Fibroblast of skin of left biceps (primary cell): ENCODE measurements around the gene LYPLA2.
"Not testable (repeated sequence)": the region's sequence is repeated elsewhere in the genome, so short reads cannot be mapped to it uniquely, and the experiment has no call there.

Experiments
- DNase-seq, 2 experiments: peaks; one replicate each; pipeline ENCODE4 v3.0.0-alpha.2; 2013; ENCODE audit warnings: low read depth in 2 of 2

The LYPLA2 gene

GRCh38 chr1:23801338-23801748 is 10.4 kb downstream of the LYPLA2 start:
- no peak for DNase-seq

DNA sequence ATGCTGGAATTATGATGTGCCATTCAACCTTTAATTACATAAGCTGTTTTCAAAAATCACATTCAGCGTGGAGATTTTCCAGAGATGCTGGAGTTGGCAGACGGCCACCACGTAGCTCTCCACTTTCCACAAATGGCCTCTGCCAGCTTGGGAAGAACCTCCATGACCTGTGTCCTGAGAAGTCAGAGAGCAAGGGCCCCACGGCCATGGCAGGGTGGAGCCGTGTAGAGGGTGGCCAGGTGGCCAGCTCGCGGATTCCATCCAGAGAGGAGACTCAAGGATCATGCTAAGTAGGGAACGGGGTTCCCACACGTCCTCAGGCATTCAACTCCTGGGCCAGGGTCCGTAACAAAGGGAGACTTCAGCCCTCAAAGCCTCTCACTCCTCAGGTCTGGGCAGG is 10.9 kb downstream of the LYPLA2 start:
- DNase-seq, result no peak

DNA sequence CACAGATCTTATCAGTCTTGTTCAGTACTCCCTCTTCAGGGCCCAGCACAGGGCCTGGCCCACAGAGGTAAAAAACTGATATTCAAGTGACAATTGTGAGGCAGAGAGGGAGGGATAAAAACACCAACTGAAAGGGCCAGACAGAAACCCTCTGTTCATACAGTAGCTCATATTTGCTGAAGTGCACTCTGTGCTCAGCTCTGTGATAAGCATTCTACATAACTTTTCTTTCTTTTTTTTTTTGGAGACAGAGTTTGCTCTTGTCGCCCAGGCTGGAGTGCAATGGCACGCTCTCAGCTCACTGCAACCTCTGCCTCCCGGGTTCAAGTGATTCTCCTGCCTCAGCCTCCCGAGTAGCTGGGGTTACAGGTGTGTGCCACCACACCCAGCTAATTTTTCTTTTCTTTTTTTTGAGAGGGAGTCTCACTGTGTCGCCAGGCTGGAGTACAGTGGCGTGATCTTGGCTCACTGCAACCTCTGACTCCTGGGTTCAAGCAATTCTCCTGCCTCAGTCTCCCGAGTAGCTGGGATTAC is 11.9 kb downstream of the LYPLA2 start:
- not testable (repeated sequence) for DNase-seq

GRCh38 chr1:23803674-23804073 is 12.7 kb downstream of the LYPLA2 start:
- DNase-seq, result no peak

DNA sequence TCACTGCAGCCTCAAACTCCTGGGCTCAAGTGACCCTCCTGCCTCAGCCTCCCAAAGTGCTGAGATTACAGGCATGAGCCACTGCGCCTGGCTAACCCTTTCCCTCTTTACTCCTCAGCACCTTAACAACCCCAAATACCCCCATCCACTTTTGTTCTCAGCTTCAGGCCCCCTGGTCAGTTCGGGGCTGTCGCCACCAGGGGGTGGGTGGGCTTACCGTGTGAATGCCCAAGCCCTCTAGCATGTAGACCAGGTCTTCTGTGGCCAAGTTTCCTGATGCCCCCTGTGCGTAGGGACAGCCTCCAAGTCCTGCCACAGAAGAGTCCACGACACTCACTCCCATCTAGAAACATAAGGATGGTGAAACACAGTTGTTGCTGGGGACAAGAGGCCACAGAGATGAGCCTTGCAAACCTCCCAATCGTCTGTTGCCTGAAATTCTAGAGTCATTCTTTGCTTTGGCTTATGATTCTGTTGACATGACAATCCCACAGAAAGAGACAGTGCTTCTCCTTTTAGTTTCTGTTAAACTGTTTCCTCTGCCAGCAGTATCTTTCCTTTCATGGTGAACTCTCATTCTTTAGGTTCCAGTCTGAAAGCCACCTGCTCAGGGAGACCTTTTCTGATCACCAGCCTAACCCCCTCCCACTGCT is 13.4 kb downstream of the LYPLA2 start:
- no peak for DNase-seq

DNA sequence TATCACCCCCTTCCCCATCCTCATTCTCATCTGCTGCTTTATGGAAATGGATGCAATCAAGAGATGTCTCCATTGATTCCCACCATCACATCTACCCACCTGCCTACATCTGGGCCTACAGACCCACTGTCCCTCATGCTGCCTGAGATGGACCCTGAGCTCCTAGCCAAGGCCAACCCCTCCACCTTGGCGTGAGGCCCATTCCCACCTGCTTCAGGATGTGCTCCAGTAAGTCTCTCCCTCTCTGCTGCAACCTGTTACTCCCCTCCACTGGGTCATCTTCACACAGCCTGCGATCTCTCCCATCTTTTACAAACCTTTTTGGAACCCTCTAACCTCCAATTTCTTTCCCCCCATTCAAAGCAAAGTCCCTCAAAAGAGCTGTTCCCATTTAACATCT is 14.1 kb downstream of the LYPLA2 start:
- no peak for DNase-seq

- no peak for DNase-seq
These were observed 15.3 kb downstream of the LYPLA2 start for GRCh38 chr1:23806280-23806679.

GRCh38 chr1:23807453-23807852 is 16.5 kb downstream of the LYPLA2 start:
- DNase-seq, result no peak

DNA sequence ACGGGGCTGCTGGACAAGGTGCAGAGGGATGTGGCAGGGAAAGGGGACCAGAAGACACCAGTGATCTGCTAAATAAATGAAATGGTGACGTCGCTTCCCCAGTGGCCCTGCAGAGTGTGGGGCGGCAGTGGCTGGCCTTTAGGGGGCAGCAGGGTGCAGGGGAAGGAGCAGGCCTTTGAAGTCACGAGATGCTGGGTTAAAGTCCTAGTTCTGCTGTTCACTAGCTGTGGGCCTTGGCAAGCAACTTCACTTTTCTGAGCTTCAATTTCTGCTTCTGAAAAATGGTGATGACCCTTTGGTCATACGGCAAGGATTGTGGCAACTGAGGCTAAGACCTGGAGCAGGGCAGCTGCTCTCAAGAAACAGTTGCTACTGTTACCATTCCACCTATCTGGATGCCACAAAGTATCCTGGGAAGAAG is 18.8 kb downstream of the LYPLA2 start:
- DNase-seq, result no peak

GRCh38 chr1:23810818-23811540 is 20.0 kb downstream of the LYPLA2 start:
- DNase-seq, result no peak

DNA sequence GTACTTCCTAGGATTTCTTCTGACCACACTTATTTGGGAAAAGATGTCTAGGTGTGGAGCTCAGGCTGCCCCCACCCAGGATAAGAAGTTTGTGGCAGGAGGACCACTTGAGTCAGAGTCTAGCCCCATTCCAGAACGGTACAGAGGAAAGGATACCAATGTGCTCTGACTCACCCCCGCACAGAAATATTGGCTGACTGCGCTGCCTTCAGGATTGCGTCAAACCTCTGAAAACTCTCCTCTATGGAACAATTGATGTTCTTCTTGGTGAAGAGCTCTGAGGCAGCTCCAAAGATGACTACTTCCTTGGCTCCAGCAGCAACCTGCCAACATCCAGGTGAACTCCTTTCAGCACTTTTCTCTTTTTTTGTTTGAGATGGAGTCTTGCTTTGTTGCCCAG is 23.1 kb downstream of the LYPLA2 start:
- DNase-seq, result no peak

DNA sequence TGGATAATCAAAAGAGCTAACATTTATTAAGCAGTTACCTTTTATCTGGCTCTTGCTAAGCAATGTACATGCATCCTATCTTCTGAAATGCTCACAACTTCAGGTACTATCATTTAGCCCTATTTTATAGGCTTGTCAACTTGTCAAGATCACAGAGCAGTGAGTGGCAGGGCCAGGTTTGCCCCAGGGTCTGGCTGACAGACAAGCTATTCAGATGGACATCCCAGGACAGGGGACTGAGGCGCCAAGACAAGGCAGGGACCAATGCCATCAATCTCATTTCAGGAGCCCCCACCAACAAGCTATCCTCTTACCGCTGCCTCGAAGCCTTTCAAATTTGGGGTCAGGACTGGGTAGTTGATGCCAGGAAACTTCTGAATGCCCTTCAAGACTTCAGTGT is 25.4 kb downstream of the LYPLA2 start:
- no peak for DNase-seq

- no peak for DNase-seq
These were observed 26.0 kb downstream of the LYPLA2 start for GRCh38 chr1:23816906-23817305.

GRCh38 chr1:23817633-23818032 is 26.7 kb downstream of the LYPLA2 start:
- no peak for DNase-seq

- no peak for DNase-seq
These were observed 32.8 kb downstream of the LYPLA2 start for GRCh38 chr1:23823767-23824166.

DNA sequence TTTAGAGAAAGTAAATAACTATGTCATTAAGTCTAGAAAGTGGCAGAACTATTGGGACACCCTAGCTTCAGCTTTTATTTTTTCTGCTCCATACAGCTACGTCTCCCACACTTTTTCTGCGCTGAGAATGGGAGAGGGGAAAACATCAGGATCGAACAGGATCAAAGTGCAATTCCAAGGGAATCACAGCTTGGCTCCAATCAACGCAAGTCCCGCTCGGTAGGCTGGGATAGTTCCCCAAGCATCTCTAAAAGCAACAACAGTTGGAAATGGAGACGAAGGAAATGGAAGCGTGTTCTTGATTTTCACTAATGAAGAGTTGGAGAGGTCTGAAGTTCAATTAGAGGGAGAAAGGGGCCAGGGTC is 33.7 kb downstream of the LYPLA2 start:
- no peak for DNase-seq

- DNase-seq, result peak; percentile 57 to 62
These were observed 34.3 kb downstream of the LYPLA2 start, which contains the start of gene HMGCL for GRCh38 chr1:23825076-23825761. Gene HMGCL, minus strand, starts transcription at chr1:23825429. Its CDS starts 14 bp downstream, at chr1:23825415.

DNA sequence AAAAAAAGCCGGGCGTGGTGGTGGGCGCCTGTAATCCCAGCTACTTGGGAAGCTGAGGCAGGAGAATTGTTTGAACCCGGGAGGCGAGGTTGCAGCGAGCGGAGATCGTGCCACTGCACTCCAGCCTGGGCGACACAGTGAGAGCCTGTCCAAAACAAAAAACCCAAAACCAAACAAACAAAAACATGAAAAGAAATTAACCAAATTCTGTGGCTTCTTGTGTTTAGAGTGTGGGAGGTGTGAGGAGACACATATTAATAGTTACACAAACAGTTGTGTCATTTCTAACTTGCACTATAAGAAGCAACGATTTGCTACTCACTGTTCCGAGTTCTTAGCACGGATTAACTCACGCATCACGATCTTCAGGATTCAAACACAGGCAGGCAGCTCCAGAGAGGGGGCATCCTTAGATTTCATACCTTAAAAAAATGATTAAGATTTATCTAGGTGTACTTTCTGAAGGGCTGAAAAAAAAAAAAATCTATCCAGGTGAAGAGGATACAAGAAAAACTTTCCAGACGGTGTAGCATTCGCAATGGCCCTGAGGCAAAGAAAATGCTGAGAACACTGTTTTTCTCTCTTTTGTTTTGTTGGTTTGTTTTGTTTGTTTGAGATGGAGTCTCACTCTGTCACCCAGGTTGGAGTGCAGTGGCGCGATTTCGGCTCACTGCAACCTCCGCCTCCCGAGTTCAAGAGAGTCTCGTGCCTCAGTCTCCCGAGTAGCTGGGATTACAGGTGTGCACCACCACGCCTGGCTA is 35.0 kb downstream of the LYPLA2 start:
- DNase-seq, result no peak

- not testable (repeated sequence) for DNase-seq
These were observed 35.6 kb downstream of the LYPLA2 start for GRCh38 chr1:23826590-23826989.

GRCh38 chr1:23827717-23828116 is 36.8 kb downstream of the LYPLA2 start:
- DNase-seq, result no peak

GRCh38 chr1:23834156-23834555 is 43.2 kb downstream of the LYPLA2 start:
- DNase-seq, result not testable (repeated sequence)

- DNase-seq, result no peak
These were observed 45.1 kb downstream of the LYPLA2 start for GRCh38 chr1:23836037-23836436.
